ENCODE results near the gene C6orf118. TPM values are rescaled to one million over a fixed set of nuclear protein-coding genes. Genes with fewer than 3 reads are reported as not detected.

C6orf118 gene
- total RNA-seq, 2 donors from 2014 or later: 0.57 TPM; not detected in 1

DNA sequence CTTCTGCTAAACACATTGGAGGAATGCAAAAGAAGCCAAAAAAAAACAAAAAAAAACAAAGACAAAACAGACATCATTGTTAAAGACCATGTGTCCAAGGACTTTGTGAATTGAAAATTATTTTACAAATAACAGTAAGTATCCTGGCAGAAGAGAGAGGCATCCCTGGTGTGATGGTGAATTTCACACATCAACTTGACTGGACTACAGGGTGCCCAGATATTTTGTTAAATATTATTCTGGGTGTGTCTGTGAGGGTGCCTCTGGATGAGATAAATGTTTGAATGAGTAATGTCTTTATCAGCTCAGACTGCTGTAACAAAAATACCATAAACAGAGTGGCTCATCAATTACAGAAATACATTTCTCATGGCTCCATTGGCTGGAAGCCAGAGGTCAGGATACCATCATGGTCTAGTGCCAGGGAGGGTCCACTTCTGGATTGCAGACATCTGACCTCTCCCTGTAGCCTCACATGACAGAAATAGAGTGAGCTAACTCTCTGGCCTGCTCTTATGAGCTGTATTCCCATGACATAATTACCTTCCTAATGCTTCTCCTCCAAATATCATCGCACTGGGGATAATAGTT, 12.2 kb upstream of the C6orf118 start:
- Histone ChIP-seq H3K27me3 (replicated peaks; ENCODE audit: insufficient read depth) (no peaks in the 10 kb centered on the region), H3K9me3 (no peaks in the 10 kb centered on the region), H3K4me3 (no peak overlapping the region), H3K36me3 (no peaks in the 10 kb centered on the region), H3K27ac (no peak overlapping the region), H3K4me1 (replicated peaks) (no peaks in the 10 kb centered on the region)
- intact Hi-C loops (cut with DNase I): no loop called here
- DNase-seq (ENCODE audit: low spot score): no peak
- TF ChIP-seq POLR2A (IDR thresholded peaks at IDR 0.05) (no peak), POLR2AphosphoS5 (IDR thresholded peaks at IDR 0.05) (no peak)
- TF ChIP-seq, protein P1, sequence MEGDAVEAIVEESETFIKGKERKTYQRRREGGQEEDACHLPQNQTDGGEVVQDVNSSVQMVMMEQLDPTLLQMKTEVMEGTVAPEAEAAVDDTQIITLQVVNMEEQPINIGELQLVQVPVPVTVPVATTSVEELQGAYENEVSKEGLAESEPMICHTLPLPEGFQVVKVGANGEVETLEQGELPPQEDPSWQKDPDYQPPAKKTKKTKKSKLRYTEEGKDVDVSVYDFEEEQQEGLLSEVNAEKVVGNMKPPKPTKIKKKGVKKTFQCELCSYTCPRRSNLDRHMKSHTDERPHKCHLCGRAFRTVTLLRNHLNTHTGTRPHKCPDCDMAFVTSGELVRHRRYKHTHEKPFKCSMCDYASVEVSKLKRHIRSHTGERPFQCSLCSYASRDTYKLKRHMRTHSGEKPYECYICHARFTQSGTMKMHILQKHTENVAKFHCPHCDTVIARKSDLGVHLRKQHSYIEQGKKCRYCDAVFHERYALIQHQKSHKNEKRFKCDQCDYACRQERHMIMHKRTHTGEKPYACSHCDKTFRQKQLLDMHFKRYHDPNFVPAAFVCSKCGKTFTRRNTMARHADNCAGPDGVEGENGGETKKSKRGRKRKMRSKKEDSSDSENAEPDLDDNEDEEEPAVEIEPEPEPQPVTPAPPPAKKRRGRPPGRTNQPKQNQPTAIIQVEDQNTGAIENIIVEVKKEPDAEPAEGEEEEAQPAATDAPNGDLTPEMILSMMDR (IDR thresholded peaks at IDR 0.05): no peak
- 55% methylated on average over 1 of the region's 1 CpG for WGBS

DNA sequence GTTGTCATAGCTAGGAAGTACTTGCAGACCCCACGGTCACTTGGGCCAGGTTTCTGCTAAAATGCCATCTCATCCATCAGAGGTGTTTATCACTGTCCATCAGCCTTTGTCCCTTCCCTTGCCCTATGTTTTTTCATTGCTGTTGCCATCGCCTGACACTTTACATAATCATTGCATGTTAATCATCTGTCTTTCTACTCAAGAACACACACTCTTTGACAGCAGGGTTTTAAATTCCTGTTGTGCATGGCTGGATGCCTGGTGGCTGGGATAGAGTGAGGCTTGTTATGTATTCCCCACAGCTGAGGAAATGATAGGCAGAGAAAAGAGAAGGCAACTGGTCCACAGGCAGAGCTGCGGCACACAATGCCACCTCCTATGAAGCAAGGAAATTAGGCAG, 11.7 kb upstream of the C6orf118 start:
- TF ChIP-seq, protein P1 (IDR thresholded peaks at IDR 0.05): no peak
- TF ChIP-seq POLR2AphosphoS5 (IDR thresholded peaks at IDR 0.05) (no peak), POLR2A (IDR thresholded peaks at IDR 0.05) (no peak)
- H3K27ac ChIP-seq: no peak overlapping the region
- WGBS: 88% methylated on average over 3 of the region's 3 CpGs

DNA sequence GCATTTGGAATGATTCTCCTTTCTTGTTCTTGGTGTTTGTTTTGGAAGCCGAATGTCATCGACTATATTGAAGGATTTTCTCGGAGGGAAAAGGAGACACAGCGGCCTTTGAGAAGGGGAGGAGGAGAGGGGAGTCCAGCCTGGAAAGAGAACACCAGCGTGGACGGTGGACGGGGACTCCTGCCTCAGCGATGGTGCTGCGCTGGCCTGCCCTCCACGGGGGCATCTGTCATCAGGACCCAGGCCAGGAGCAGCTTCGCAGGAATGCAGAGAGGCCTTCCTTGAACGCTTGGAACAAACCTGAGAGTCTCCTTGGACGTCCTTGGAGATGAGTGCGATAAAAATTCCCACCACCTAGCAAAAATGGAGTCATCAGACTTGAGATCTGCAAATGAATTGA, 8.3 kb upstream of the C6orf118 start:
- intact Hi-C loops (cut with DNase I): no loop called here
- TF ChIP-seq, protein P1 (IDR thresholded peaks at IDR 0.05): no peak
- TF ChIP-seq POLR2AphosphoS5 (IDR thresholded peaks at IDR 0.05) (no peak), POLR2A (IDR thresholded peaks at IDR 0.05) (no peak)
- Histone ChIP-seq H3K36me3 (no peaks in the 10 kb centered on the region), H3K4me3 (no peak overlapping the region), H3K4me1 (replicated peaks) (no peaks in the 10 kb centered on the region), H3K27ac (no peak overlapping the region), H3K9me3 (no peaks in the 10 kb centered on the region), H3K27me3 (replicated peaks; ENCODE audit: insufficient read depth) (no peaks in the 10 kb centered on the region)
- DNase-seq (ENCODE audit: low spot score): no peak
- 83% methylated on average over 14 of the region's 14 CpGs for WGBS

More for the DNA sequence above, 11.7 kb upstream of the C6orf118 start:
- no peaks in the 10 kb centered on the region for H3K4me1 ChIP-seq (replicated peaks)
- DNase-seq (ENCODE audit: low spot score): no peak
- no peak overlapping the region for H3K4me3 ChIP-seq
- no peaks in the 10 kb centered on the region for H3K9me3 ChIP-seq
- H3K36me3 ChIP-seq: no peaks in the 10 kb centered on the region
- no peaks in the 10 kb centered on the region for H3K27me3 ChIP-seq (replicated peaks; ENCODE audit: insufficient read depth)
- intact Hi-C loops (cut with DNase I): no loop called here

DNA sequence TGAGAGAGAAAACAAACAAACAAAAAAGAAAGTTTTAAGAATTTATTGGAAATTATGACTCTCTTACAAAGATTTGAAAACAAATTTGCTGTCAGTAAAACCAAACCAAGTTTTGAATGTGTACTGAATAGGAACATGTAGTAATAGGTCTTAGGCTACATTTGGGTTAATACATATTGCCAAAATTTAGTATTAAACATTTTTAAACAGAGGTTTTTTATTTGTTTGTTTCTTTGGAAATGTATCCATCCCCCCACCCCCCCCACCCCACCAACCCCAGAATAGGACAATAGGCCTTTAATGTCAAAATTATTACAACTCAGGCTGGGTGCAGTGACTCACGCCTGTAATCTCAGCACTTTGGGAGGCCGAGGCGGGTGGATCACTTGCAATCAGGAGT, 2.5 kb downstream of the C6orf118 start:
- Histone ChIP-seq H3K36me3 (no peaks in the 10 kb centered on the region), H3K4me1 (replicated peaks) (no peaks in the 10 kb centered on the region), H3K4me3 (no peak overlapping the region), H3K9me3 (no peaks in the 10 kb centered on the region), H3K27me3 (replicated peaks; ENCODE audit: insufficient read depth) (no peaks in the 10 kb centered on the region), H3K27ac (no peak overlapping the region)
- intact Hi-C loops (cut with DNase I): no loop called here
- TF ChIP-seq POLR2AphosphoS5 (IDR thresholded peaks at IDR 0.05) (no peak), POLR2A (IDR thresholded peaks at IDR 0.05) (no peak)
- TF ChIP-seq, protein P1 (IDR thresholded peaks at IDR 0.05): no peak
- no peak for DNase-seq (ENCODE audit: low spot score)
- 90% methylated on average over 3 of the region's 3 CpGs for WGBS

All from prostate gland (tissue), 2 donors.